DOHH2 (cell line): ENCODE measurements around the gene C1QL3.

Experiments
- CTCF ChIP-seq: fragments of 200-600 bp; sonication (generic); IDR thresholded peaks from one replicate; pipeline ENCODE4 v1.5.1; 2014; ENCODE audit warnings: antibody characterized with exemption, mild to moderate bottlenecking, low read depth, low read length; ENCODE audit not compliant: poor library complexity, severe bottlenecking
- EZH2phosphoT487 ChIP-seq: fragments of 200-600 bp; sonication (generic); IDR thresholded peaks from 2 replicates; pipeline ENCODE4 v1.6.1; 2017; ENCODE audit warnings: borderline replicate concordance, mild to moderate bottlenecking, antibody characterized with exemption, low read length, moderate library complexity, mixed read lengths

DNA sequence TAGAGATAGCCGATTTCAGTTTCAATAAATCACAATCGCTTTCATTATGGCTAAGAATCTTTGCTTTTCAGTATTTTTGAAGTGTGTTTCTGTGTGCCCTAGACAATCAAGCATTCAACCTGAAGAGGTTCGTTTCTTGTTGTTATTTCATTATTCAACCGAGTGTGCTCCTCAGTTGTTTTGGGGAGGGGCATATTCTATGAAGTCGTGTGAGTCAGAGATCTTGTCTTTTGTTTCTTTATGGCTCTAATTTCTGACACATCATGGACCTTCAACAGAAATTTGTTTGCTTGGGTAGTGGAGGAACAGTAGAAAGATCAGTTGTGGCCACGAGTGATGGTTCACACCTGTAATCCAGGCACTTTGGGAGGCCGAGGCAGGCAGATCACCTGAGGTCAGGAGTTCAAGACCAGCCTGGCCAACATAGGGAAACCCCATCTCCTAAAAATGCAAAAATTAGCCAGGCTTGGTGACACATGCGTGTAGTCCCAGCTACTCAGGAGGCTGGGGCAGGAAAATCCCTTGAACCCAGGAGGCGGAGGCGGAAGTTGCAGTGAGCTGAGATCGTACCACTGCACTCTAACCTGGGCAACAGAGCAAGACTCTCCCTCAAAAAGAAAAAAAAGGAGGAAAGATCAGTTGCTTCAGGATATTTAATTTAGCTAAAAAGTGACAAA is 38.3 kb downstream of the C1QL3 start:
- TF ChIP-seq CTCF (no peak), EZH2phosphoT487 (no peak)
